Right lobe of liver (tissue), 6 donors: ENCODE measurements around the gene BACH2. TPM values are rescaled to one million over a fixed set of nuclear protein-coding genes. Genes with fewer than 3 reads are reported as not detected.
A peak's percentile ranks its signal among the peaks of the same experiment; 100 is the strongest.

Source experiments
- ATAC-seq, 4 donors: fragments of 200-7000 bp; cut with Tn5 transposase; one replicate each; pipeline ENCODE4 v1.9.1; 2020; ENCODE audit warnings: mild to moderate bottlenecking in 4 of 4, moderate library complexity in 4 of 4
- DNase-seq, 3 donors: peaks; one replicate each; pipeline ENCODE4 v3.0.0-alpha.2; 2020
- H3K27ac ChIP-seq, 3 donors: fragments of 200-600 bp; one replicate each; pipeline ENCODE4 v1.8.0; 2022
- H3K27me3 ChIP-seq, 2 donors: fragments of 200-600 bp; one replicate each; pipeline ENCODE4 v1.8.0; 2022
- H3K36me3 ChIP-seq, 4 donors: fragments of 200-600 bp; sonication (generic) in 1 of 4; one replicate each; pipeline versions ENCODE4 v1.5.1 to v1.8.0; 2017 to 2022; ENCODE audit warnings: control low read depth in 1 of 4
- H3K4me1 ChIP-seq, 4 donors: fragments of 200-600 bp; sonication (generic) in 1 of 4; one replicate each; pipeline versions ENCODE4 v1.5.1 to v1.8.0; 2017 to 2022; ENCODE audit warnings: control low read depth in 1 of 4
- H3K4me3 ChIP-seq, 3 donors: fragments of 200-600 bp; one replicate each; pipeline ENCODE4 v1.8.0; 2022
- H3K9me3 ChIP-seq, 4 donors: fragments of 200-600 bp; sonication (generic) in 1 of 4; one replicate each; pipeline versions ENCODE4 v1.5.1 to v1.8.0; 2017 to 2022; ENCODE audit warnings: control low read depth in 1 of 4
- POLR2A ChIP-seq: fragments of 450-650 bp; IDR thresholded peaks from one replicate; pipeline ENCODE4 v1.6.1; 2017; ENCODE audit warnings: antibody characterized with exemption, mild to moderate bottlenecking
- WGBS: methylation state at CpG from one replicate; pipeline ENCODE4 v1.1.6; 2018; ENCODE audit warnings: low coverage, low lambda C conversion rate; ENCODE audit not compliant: insufficient coverage; ENCODE audit errors: missing lambda C conversion rate; 5-methylcytosine and 5-hydroxymethylcytosine counted together
- intact Hi-C, 2 donors: fragments of 100-400 bp; cut with DNase I; formaldehyde crosslinking; loops; one replicate each; pipeline versions ENCODE4 v1.11.2 to v1.14.1; 2022
- total RNA-seq, 6 experiments: library from RNA; depleted of rRNA in 2 of 6; stranded (reverse); fragments of >200 nt in 2 of 6; fragmentation: NEBNext Ultra II Directional in 3 of 6; extraction: Animal tissue kit (Norgen Biotek cat#: 25700) in 3 of 6; gene quantifications; one replicate each; pipeline versions ENCODE4 v1.1.0 to v1.2.4, GENCODE V29; 2016 to 2023
- TF ChIP-seq, protein P1 (sequence below), 4 donors: fragments of 200-600 bp in 3 of 4; fragments of 450-650 bp in 1 of 4; IDR thresholded peaks; one replicate each; pipeline versions ENCODE4 v1.5.1 to v1.8.0; 2016 to 2022; ENCODE audit warnings: antibody characterized with exemption in 4 of 4, mild to moderate bottlenecking in 2 of 4
- donor health status: DM: no; HTN: yes; CAD: no.
- donor health status: DM: no; HTN: no; CAD: no.
- donor health status: DM: no; HTN: no; CAD: no.
- donor health status: DM: no; HTN: yes; CAD: no.
- donor health status: DM: no; HTN: yes; CAD: no.

BACH2 gene
- total RNA-seq, 6 experiments from 2014 or later, result 2.6 to 12.6 (median 3.1) TPM

DNA sequence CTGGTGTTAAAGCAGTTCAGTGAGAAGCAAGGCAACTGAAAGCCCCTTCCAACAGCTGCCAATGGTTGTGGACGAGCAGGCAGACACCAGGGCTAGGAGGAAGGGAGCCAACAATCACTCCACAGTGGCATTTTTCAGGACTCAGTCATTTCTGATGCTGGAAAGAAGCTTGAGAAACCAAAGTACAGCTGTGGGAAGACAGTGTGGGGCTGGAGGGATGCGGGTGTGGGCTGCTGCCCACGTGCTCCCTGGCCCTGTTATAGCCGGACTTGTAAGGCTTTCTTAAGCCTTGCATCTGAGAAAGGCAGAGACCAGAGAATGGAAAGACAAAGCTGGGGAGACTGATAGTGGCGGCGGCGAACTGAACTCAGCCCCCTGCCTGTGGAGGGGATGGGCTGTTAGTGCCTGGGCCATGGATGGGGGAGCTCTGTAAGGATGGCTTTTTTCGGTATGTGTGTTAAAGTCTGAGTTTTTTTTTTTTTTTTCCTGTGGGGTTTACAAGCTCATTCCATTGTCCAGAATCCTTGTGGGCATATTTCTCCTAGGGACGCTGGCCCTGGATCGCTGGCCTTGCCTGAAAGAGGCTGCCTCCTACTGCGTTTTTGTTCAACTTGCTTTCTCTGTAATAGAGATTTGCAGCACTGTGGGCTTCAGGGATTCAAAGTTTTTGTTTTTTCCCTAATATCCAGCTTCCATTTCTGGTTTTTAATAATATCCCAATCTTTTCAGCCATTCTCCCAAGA lies 310.7 kb downstream of the BACH2 start:
- H3K4me3 ChIP-seq, result no peak overlapping the region
- TF ChIP-seq, protein P1, sequence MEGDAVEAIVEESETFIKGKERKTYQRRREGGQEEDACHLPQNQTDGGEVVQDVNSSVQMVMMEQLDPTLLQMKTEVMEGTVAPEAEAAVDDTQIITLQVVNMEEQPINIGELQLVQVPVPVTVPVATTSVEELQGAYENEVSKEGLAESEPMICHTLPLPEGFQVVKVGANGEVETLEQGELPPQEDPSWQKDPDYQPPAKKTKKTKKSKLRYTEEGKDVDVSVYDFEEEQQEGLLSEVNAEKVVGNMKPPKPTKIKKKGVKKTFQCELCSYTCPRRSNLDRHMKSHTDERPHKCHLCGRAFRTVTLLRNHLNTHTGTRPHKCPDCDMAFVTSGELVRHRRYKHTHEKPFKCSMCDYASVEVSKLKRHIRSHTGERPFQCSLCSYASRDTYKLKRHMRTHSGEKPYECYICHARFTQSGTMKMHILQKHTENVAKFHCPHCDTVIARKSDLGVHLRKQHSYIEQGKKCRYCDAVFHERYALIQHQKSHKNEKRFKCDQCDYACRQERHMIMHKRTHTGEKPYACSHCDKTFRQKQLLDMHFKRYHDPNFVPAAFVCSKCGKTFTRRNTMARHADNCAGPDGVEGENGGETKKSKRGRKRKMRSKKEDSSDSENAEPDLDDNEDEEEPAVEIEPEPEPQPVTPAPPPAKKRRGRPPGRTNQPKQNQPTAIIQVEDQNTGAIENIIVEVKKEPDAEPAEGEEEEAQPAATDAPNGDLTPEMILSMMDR (IDR thresholded peaks at IDR 0.05), result no peak
- no peak for TF ChIP-seq POLR2A
- no peaks in the 10 kb centered on the region for H3K9me3 ChIP-seq
- H3K4me1 ChIP-seq, result no peaks in the 10 kb centered on the region
- 90% methylated on average over 7 of the region's 11 CpGs for WGBS
- H3K27me3 ChIP-seq, result no peaks in the 10 kb centered on the region
- no peak overlapping the region for H3K27ac ChIP-seq
- H3K36me3 ChIP-seq, result no peaks in the 10 kb centered on the region
- DNase-seq (no peak), ATAC-seq (peak in 1 of 4 donors; percentile 18)
- intact Hi-C loops, result no loop called here

DNA sequence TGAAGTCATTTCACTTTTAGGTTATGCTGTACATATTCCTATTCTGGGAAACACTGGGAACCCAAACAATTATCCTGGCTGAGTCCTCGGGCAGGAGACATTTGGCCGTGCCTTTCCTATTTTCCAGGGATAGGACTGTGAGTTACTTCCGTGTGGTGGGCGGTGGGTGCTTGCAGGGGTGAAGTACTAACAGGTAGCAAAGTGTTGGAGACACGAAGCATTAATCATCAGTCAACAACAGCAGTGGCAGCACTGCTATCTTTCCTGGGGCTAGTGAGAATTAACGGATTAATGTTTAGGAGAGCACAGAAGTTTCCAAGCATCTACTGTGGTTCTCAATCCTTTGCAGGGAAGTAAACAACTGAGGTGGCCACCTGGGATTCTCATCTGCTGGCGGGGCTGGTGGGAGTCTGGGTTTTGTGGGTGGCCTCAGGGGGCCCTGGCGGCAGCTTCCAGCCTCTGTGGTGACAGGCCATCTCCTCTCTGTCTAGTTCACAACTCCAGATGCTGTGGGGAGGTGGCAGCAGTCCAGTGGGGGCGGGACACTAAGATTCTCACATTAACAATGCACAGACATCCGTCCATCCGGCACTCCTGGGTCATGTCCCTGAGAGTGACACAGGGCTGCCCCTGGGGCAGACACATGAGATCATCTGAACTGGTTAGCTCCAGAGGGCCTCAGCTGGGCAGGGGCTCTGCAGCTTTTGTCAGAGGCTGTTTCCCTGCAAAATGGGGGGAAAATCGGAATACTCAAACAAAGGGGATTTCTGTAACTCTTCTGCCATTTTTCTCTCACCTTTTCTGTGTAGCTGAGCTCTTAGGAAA lies 311.5 kb downstream of the BACH2 start:
- WGBS, result 56% methylated on average over 5 of the region's 12 CpGs
- Histone ChIP-seq H3K27ac (no peak overlapping the region), H3K27me3 (no peaks in the 10 kb centered on the region), H3K4me1 (no peaks in the 10 kb centered on the region), H3K4me3 (no peak overlapping the region), H3K9me3 (no peaks in the 10 kb centered on the region), H3K36me3 (no peaks in the 10 kb centered on the region)
- TF ChIP-seq, protein P1 (IDR thresholded peaks at IDR 0.05), result no peak
- TF ChIP-seq POLR2A, result no peak
- intact Hi-C loops, result no loop called here
- DNase-seq (peak; percentile 44 to 55 (median 54)), ATAC-seq (peak; percentile 53 to 84 (median 69))

DNA sequence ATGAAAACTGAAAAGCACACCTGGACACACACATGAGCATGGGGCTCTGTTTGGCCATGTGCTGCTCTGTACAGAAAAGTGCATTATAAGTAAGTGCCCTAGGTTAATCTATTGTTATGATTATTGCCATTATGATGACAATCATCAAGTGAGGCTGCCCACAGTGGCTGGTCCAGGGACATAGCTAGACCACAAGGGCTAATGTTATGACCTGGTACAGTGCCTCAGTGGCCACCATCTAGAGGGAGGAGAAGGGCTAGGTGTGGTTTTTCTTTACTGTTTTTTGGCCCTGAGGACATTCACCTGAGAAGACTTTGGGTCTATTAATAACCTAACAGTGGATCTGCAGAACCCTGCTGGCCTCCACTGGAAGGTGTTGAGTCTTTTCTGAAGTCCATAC lies 316.3 kb downstream of the BACH2 start:
- no peaks in the 10 kb centered on the region for H3K27me3 ChIP-seq
- H3K36me3 ChIP-seq, result no peaks in the 10 kb centered on the region
- no peaks in the 10 kb centered on the region for H3K9me3 ChIP-seq
- H3K27ac ChIP-seq, result no peak overlapping the region
- H3K4me3 ChIP-seq, result no peak overlapping the region
- DNase-seq (no peak), ATAC-seq (no peak)
- no peaks in the 10 kb centered on the region for H3K4me1 ChIP-seq
- TF ChIP-seq POLR2A, result no peak
- TF ChIP-seq, protein P1 (IDR thresholded peaks at IDR 0.05), result no peak
- intact Hi-C loops, result no loop called here

DNA sequence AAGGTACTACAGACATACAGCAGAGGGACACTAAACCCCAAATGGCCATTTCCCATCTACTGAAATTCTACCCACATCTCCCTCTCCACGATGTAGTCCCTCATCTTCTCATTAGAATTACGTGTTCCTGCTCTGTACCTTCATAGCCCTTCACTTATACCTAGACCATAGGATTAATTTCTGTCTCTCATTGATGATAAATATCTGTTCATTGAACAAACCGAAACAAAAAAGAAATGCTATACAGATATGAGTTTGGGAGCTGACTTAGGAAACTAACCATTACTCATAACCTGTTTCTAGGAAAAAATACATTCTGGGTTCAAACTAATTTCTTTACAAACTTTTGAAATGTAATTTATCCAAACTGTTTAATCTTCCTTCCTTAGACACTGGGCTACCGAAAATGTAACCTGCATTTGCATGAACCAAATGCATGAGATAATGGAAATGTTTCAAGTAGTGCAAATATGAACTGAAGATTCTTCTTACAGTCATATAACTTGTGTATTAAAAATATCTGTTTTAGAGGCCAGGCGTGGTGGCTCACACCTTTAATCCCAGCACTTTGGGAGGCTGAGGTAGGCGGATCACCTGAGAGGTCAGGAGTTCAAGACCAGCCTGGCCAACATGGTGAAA lies 317.0 kb downstream of the BACH2 start:
- Histone ChIP-seq H3K27me3 (no peaks in the 10 kb centered on the region), H3K4me1 (no peaks in the 10 kb centered on the region), H3K4me3 (no peak overlapping the region), H3K9me3 (no peaks in the 10 kb centered on the region), H3K36me3 (no peaks in the 10 kb centered on the region), H3K27ac (no peak overlapping the region)
- ATAC-seq (no peak), DNase-seq (no peak)
- WGBS, result 89% methylated on average over 6 of the region's 6 CpGs
- intact Hi-C loops, result loop anchor here in 1 of 2 donors (10.0 kb wide), 1 partner anchor 415 kb away; no protein-coding TSS in a partner anchor
- TF ChIP-seq, protein P1 (IDR thresholded peaks at IDR 0.05), result no peak
- no peak for TF ChIP-seq POLR2A
